HepG2 (cell line): ENCODE results near the gene DCDC2. TPM values are rescaled to one million over a fixed set of nuclear protein-coding genes. Genes with fewer than 3 reads are reported as not detected.

ENCODE experiments used
- EHMT2 ChIP-seq: fragments of 200-600 bp; sonication (generic); IDR thresholded peaks from 2 replicates; pipeline ENCODE4 v1.7.0; 2017; ENCODE audit warnings: antibody characterized with exemption, low read depth, low read length, borderline replicate concordance
- FOXP4 ChIP-seq: sonication (generic); formaldehyde crosslinking; IDR thresholded peaks from 2 replicates; pipeline ENCODE4 v1.4.0; 2020; ENCODE audit warnings: missing genetic modification reagents
- ZNF747 ChIP-seq: sonication (generic); formaldehyde crosslinking; IDR thresholded peaks from 2 replicates; pipeline ENCODE4 v1.8.1; 2023; ENCODE audit warnings: missing genetic modification reagents, mild to moderate bottlenecking, borderline replicate concordance
- ZNF75D ChIP-seq: sonication (generic); formaldehyde crosslinking; IDR thresholded peaks from 2 replicates; pipeline ENCODE4 v1.8.1; 2023; ENCODE audit warnings: missing genetic modification reagents, mild to moderate bottlenecking, borderline replicate concordance
- ZNF816 ChIP-seq: sonication (generic); formaldehyde crosslinking; IDR thresholded peaks from 2 replicates; pipeline ENCODE4 v1.8.0; 2022; ENCODE audit warnings: missing genetic modification reagents, mild to moderate bottlenecking, borderline replicate concordance
- polyA plus RNA-seq, 8 experiments: library from polyadenylated mRNA; depleted of rRNA in 3 of 8; stranded (reverse) in 7 of 8; unstranded in 1 of 8; fragments of >200 nt; fragmentation: Illumina TruSeq in 4 of 8; extraction: Trizol in 4 of 8; gene quantifications; 2 replicates each; pipeline versions ENCODE4 v1.2.1 to v1.2.3, GENCODE V29; 2011 to 2016; ENCODE audit warnings: low read depth in 4 of 8, missing spikeins in 1 of 8, mixed read lengths in 1 of 8; ENCODE audit not compliant: insufficient read depth in 1 of 8
- total RNA-seq, 5 experiments: library from RNA; depleted of rRNA; stranded (reverse); fragments of >200 nt; fragmentation: Illumina TruSeq; extraction: Trizol; gene quantifications; 2 replicates each; pipeline ENCODE4 v1.2.3, GENCODE V29; 2016; ENCODE audit warnings: low read depth in 1 of 5
- TF ChIP-seq, protein P1 (sequence below): sonication (generic); formaldehyde crosslinking; IDR thresholded peaks from 2 replicates; pipeline ENCODE4 v1.5.0; 2020; ENCODE audit warnings: mild to moderate bottlenecking, missing genetic modification reagents
- TF ChIP-seq, protein P2 (sequence below), 2 experiments: sonication (generic) in 1 of 2; formaldehyde crosslinking in 1 of 2; IDR thresholded peaks; 2 replicates each; pipeline versions ENCODE4 v1.6.1 to v1.9.0; 2014 to 2022; ENCODE audit warnings: antibody characterized with exemption in 1 of 2, borderline replicate concordance in 1 of 2, inconsistent platforms in 1 of 2, low read depth in 1 of 2, missing genetic modification reagents in 1 of 2
- TF ChIP-seq, protein P3 (sequence below): IDR thresholded peaks from 2 replicates; pipeline ENCODE4 v1.6.1; 2016; ENCODE audit warnings: missing genetic modification reagents, missing compliant biosample characterization
- TF ChIP-seq, protein P4 (sequence below): sonication (generic); formaldehyde crosslinking; conservative IDR thresholded peaks from 2 replicates; pipeline ENCODE4 v1.4.0; 2020; ENCODE audit warnings: missing genetic modification reagents
- TF ChIP-seq, protein P5 (sequence below): sonication (generic); formaldehyde crosslinking; IDR thresholded peaks from 2 replicates; pipeline ENCODE4 v1.4.0; 2020; ENCODE audit warnings: low read depth, mild to moderate bottlenecking, missing genetic modification reagents

Gene DCDC2
- total and polyA plus RNA-seq, 2 of the 13 experiments (the other 11 are each of a cell fraction or from before 2014, with no cell fraction given) = 9.0 to 36.2 TPM

- TF ChIP-seq, protein P1, sequence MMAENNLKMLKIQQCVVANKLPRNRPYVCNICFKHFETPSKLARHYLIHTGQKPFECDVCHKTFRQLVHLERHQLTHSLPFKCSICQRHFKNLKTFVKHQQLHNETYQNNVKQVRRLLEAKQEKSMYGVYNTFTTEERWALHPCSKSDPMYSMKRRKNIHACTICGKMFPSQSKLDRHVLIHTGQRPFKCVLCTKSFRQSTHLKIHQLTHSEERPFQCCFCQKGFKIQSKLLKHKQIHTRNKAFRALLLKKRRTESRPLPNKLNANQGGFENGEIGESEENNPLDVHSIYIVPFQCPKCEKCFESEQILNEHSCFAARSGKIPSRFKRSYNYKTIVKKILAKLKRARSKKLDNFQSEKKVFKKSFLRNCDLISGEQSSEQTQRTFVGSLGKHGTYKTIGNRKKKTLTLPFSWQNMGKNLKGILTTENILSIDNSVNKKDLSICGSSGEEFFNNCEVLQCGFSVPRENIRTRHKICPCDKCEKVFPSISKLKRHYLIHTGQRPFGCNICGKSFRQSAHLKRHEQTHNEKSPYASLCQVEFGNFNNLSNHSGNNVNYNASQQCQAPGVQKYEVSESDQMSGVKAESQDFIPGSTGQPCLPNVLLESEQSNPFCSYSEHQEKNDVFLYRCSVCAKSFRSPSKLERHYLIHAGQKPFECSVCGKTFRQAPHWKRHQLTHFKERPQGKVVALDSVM (CRISPR knock-in tag) = 0 out of 2 replicates have a peak, but pooled peaks have one; percentile 53
- no peak for TF ChIP-seq ZNF75D (CRISPR knock-in tag)
- TF ChIP-seq FOXP4 (CRISPR knock-in tag) = peak; percentile 46; the same call in 1 of the 2 replicates
- 0 out of 2 replicates have a peak, but pooled peaks have one; percentile 16 for TF ChIP-seq ZNF816
- TF ChIP-seq, protein P2, sequence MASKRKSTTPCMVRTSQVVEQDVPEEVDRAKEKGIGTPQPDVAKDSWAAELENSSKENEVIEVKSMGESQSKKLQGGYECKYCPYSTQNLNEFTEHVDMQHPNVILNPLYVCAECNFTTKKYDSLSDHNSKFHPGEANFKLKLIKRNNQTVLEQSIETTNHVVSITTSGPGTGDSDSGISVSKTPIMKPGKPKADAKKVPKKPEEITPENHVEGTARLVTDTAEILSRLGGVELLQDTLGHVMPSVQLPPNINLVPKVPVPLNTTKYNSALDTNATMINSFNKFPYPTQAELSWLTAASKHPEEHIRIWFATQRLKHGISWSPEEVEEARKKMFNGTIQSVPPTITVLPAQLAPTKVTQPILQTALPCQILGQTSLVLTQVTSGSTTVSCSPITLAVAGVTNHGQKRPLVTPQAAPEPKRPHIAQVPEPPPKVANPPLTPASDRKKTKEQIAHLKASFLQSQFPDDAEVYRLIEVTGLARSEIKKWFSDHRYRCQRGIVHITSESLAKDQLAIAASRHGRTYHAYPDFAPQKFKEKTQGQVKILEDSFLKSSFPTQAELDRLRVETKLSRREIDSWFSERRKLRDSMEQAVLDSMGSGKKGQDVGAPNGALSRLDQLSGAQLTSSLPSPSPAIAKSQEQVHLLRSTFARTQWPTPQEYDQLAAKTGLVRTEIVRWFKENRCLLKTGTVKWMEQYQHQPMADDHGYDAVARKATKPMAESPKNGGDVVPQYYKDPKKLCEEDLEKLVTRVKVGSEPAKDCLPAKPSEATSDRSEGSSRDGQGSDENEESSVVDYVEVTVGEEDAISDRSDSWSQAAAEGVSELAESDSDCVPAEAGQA (IDR thresholded peaks at IDR 0.05; ENCODE audit: low read depth) = no peak; the same call in 1 of the 2 replicates
- TF ChIP-seq, protein P2 (CRISPR knock-in tag; IDR thresholded peaks at IDR 0.05; ENCODE audit: borderline replicate concordance) = peak; percentile 77; the same call in 1 of the 2 replicates
- TF ChIP-seq, protein P3, sequence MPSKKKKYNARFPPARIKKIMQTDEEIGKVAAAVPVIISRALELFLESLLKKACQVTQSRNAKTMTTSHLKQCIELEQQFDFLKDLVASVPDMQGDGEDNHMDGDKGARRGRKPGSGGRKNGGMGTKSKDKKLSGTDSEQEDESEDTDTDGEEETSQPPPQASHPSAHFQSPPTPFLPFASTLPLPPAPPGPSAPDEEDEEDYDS (CRISPR knock-in tag) = peak; percentile 84
- TF ChIP-seq, protein P4, sequence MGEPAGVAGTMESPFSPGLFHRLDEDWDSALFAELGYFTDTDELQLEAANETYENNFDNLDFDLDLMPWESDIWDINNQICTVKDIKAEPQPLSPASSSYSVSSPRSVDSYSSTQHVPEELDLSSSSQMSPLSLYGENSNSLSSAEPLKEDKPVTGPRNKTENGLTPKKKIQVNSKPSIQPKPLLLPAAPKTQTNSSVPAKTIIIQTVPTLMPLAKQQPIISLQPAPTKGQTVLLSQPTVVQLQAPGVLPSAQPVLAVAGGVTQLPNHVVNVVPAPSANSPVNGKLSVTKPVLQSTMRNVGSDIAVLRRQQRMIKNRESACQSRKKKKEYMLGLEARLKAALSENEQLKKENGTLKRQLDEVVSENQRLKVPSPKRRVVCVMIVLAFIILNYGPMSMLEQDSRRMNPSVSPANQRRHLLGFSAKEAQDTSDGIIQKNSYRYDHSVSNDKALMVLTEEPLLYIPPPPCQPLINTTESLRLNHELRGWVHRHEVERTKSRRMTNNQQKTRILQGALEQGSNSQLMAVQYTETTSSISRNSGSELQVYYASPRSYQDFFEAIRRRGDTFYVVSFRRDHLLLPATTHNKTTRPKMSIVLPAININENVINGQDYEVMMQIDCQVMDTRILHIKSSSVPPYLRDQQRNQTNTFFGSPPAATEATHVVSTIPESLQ (CRISPR knock-in tag) = no peak
- TF ChIP-seq, protein P5, sequence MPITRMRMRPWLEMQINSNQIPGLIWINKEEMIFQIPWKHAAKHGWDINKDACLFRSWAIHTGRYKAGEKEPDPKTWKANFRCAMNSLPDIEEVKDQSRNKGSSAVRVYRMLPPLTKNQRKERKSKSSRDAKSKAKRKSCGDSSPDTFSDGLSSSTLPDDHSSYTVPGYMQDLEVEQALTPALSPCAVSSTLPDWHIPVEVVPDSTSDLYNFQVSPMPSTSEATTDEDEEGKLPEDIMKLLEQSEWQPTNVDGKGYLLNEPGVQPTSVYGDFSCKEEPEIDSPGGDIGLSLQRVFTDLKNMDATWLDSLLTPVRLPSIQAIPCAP = peak; percentile 94
- peak; percentile 88 for TF ChIP-seq ZNF747 (CRISPR knock-in tag)
- no peak for TF ChIP-seq EHMT2
Measured at GRCh38 chr6:24402697-24403500, 45.0 kb upstream of the DCDC2 start, which contains the start of gene MRS2 (continued).
